GM12865 (cell line): Measurements from ENCODE around the gene DARS1.

Experiments used
- DNase-seq: peaks from one replicate; pipeline ENCODE4 v3.0.0; 2010; ENCODE audit warnings: low read depth
- H3K4me3 ChIP-seq: 2 replicates; pipeline ENCODE4 v1.5.1; 2011; ENCODE audit warnings: mild to moderate bottlenecking, low read depth, low read length, control low read depth
- TF ChIP-seq, protein P1 (sequence below): IDR thresholded peaks from 2 replicates; pipeline ENCODE4 v1.5.1; 2011; ENCODE audit warnings: low read length, control low read depth, low read depth, inconsistent platforms; ENCODE audit not compliant: insufficient read depth; ENCODE audit errors: missing control alignments

DARS1 gene

DNA sequence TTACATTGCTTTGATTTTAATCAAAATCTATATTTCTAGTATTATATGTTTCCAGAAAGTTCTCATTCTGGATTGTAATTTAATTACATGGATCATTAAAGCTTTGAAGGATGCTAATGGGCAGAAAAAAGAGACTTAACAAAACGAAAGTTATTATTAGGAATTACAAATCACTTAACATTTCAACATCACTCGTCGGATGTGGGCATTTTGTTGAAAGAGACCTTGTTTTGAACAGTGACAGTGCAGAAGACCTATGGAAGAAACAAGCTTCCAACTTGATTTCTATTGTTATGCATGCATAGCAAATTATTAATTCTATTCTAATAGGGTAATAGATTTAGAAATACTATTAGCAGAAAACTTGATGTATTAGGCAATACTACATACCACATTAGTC lies 31.4 kb upstream of the DARS1 start:
- no peak for DNase-seq
- TF ChIP-seq, protein P1, sequence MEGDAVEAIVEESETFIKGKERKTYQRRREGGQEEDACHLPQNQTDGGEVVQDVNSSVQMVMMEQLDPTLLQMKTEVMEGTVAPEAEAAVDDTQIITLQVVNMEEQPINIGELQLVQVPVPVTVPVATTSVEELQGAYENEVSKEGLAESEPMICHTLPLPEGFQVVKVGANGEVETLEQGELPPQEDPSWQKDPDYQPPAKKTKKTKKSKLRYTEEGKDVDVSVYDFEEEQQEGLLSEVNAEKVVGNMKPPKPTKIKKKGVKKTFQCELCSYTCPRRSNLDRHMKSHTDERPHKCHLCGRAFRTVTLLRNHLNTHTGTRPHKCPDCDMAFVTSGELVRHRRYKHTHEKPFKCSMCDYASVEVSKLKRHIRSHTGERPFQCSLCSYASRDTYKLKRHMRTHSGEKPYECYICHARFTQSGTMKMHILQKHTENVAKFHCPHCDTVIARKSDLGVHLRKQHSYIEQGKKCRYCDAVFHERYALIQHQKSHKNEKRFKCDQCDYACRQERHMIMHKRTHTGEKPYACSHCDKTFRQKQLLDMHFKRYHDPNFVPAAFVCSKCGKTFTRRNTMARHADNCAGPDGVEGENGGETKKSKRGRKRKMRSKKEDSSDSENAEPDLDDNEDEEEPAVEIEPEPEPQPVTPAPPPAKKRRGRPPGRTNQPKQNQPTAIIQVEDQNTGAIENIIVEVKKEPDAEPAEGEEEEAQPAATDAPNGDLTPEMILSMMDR: no peak
- H3K4me3 ChIP-seq: no peak overlapping the region

DNA sequence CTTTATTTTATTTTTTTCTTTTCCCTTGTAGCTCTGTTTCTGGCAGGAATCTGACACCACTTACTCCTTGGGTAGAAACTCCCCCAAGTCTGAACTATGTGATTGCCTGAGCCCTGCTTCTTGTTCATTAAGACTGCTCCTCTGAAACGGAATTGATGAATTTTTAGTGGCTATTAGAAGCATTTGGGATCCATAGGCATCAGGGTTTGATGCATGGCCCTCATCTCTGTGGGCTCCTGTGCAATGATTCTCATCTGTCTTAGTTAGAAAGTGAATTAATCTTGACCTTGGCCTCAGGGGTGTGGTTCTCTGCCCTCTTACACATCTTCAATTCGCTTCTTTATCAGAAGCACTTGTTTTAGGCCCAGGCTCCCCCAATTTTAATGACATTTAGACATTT lies 31.0 kb upstream of the DARS1 start:
- no peak overlapping the region for H3K4me3 ChIP-seq
- TF ChIP-seq, protein P1: no peak
- no peak for DNase-seq

DNA sequence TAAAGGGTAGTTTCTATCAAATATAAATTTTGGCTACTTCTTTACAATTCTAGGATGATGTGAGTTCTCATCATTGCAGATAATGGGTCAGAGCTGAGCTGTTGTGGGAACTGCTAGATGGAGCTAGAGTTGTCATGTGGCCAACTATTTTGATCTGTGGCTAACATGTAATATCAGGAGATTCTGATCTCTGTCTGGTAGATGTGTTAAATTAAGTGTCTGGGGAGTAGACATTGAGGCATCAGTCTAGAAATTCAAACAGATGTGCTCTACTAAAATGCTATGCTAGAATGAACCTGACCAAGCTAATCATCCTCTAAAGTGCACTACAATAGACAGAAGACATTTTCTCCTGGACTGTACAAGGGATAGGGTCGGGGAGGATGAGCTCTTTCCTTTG lies 30.3 kb upstream of the DARS1 start:
- no peak overlapping the region for H3K4me3 ChIP-seq
- no peak for DNase-seq
- TF ChIP-seq, protein P1: no peak

DNA sequence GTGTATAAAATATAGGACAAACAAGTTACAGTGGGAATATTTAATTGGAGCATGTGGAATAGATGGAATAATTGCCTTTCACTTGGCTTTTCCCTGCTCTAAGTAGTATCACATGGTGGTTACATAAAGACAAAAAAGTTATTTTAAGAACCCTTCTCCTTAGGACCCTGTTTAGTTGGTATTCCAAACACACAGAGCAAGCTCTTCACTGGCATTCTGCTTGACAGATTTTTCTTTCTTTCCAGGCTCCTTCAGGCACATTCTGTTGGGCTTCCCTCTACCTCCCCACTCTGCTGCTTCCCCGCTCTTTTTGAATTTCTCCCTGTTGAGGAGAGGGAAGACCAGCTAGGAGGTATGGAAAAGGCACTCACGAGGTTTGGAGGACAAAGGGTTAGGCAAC lies 29.0 kb upstream of the DARS1 start:
- no peak for DNase-seq

DNA sequence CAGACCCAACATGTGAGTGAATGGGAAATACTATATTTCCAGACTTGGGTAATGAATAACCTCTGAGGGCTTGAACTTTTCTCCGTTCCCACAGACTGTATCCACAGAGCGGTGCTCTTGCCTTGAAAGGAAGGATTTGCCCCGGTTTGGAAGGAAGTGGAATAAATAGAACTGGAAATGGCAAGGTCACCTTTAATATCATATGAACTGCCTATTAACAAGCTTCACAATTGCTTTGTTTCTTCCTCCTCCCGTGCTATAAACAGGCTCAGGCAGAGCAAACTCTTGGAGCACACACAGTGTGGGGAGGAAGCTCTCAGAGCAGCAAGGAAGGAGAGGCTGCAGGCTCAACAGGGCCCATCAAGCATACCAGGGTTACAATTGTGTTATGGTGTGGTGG lies 28.5 kb upstream of the DARS1 start:
- no peak overlapping the region for H3K4me3 ChIP-seq
- DNase-seq: no peak
- TF ChIP-seq, protein P1: no peak

More for the DNA sequence above, 29.0 kb upstream of the DARS1 start:
- TF ChIP-seq, protein P1: no peak
- no peak overlapping the region for H3K4me3 ChIP-seq

DNA sequence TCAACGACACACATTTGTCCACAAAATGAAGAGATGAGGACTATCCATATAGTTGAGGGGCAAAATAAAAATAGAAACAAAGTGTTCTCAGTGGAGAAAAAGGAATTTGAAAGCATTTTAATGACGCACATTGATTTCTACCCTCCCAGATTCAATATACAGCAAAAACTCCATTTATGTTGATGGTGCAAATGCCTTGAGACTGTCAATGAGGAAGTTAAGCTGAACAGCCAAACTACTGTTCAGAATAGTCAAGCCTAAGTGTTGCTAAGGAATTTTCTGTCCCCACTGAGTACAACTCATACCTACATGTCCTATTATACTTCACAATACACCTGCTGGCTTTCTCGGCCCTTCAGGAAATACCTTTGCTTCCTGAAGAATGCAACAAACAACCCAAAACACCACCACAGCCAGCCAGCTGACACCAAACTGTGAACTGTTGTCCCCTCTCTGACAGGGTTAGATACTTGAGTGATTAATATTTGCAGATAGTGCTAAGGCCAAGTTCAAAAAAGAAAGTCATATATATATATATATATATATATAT lies 27.8 kb upstream of the DARS1 start:
- no peak for DNase-seq
- TF ChIP-seq, protein P1: no peak
- no peak overlapping the region for H3K4me3 ChIP-seq

DNA sequence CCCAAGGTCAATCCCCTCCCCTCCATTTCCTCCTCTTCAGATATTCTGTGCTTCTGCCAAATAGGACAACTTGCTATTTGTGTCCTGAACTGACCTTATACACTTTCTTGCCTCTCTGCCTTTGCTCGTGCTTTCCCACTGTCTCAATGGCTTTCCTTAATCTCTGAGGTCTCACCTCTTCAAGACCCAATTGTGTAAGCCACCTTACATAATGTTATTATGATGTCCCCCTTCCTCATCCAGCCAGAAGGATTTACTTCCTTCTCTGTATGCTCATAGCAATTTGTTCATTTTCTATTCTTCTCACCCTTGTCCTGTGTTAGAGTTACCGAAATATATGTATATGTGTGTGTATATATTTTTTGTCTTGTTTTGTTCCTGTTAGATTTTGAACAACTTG lies 26.9 kb upstream of the DARS1 start:
- TF ChIP-seq, protein P1: no peak
- DNase-seq: no peak

More for the DNA sequence above, 26.9 kb upstream of the DARS1 start:
- H3K4me3 ChIP-seq: no peak overlapping the region
